Suprapubic skin (tissue), 4 donors: ENCODE data around the gene RHOG. TPM values are rescaled to one million over a fixed set of nuclear protein-coding genes. Genes with fewer than 3 reads are reported as not detected.
A peak's percentile ranks its signal among the peaks of the same experiment; 100 is the strongest.

ENCODE experiments used
- DNase-seq, 2 donors: peaks; one replicate each; pipeline ENCODE4 v3.0.0-alpha.2; 2019; ENCODE audit warnings: low spot score in 2 of 2
- H3K27ac ChIP-seq: fragments of 200-600 bp; sonication (generic); one replicate; pipeline ENCODE4 v1.5.1; 2019
- H3K27me3 ChIP-seq: fragments of 200-600 bp; sonication (generic); one replicate; pipeline ENCODE4 v1.5.1; 2019
- H3K36me3 ChIP-seq: fragments of 200-600 bp; sonication (generic); one replicate; pipeline ENCODE4 v1.5.1; 2019
- H3K4me1 ChIP-seq: fragments of 200-600 bp; sonication (generic); one replicate; pipeline ENCODE4 v1.5.1; 2019
- H3K4me3 ChIP-seq: fragments of 200-600 bp; sonication (generic); one replicate; pipeline ENCODE4 v1.5.1; 2019; ENCODE audit warnings: mild to moderate bottlenecking
- H3K9me3 ChIP-seq: fragments of 200-600 bp; sonication (generic); one replicate; pipeline ENCODE4 v1.5.1; 2019
- EP300 ChIP-seq: sonication (generic); formaldehyde crosslinking; IDR thresholded peaks from one replicate; pipeline ENCODE4 v1.6.1; 2017; ENCODE audit warnings: antibody characterized with exemption
- POLR2A ChIP-seq, 2 donors: fragments of 450-650 bp; IDR thresholded peaks; one replicate each; pipeline ENCODE4 v1.6.1; 2017; ENCODE audit warnings: antibody characterized with exemption in 2 of 2, mild to moderate bottlenecking in 2 of 2, moderate library complexity in 2 of 2
- POLR2AphosphoS5 ChIP-seq, 3 donors: sonication (generic); formaldehyde crosslinking; IDR thresholded peaks; one replicate each; pipeline ENCODE4 v1.6.1; 2017; ENCODE audit warnings: antibody characterized with exemption in 3 of 3
- WGBS: methylation state at CpG from one replicate; pipeline ENCODE4 v1.1.5; 2018; 5-methylcytosine and 5-hydroxymethylcytosine counted together
- total RNA-seq, 4 donors: library from RNA; depleted of rRNA; stranded (reverse); fragments of >200 nt; gene quantifications; one replicate each; pipeline ENCODE4 v1.1.0, GENCODE V29; 2016
- TF ChIP-seq, protein P1 (sequence below), 2 donors: fragments of 200-600 bp in 1 of 2; fragments of 450-650 bp in 1 of 2; sonication (generic) in 1 of 2; IDR thresholded peaks; one replicate each; pipeline ENCODE4 v1.5.1; 2016 to 2019; ENCODE audit warnings: antibody characterized with exemption in 2 of 2, mild to moderate bottlenecking in 1 of 2, moderate library complexity in 1 of 2

Gene RHOG
- 10 to 100 TPM; 36.6 to 47.3 (median 39.3) TPM for total RNA-seq

DNA sequence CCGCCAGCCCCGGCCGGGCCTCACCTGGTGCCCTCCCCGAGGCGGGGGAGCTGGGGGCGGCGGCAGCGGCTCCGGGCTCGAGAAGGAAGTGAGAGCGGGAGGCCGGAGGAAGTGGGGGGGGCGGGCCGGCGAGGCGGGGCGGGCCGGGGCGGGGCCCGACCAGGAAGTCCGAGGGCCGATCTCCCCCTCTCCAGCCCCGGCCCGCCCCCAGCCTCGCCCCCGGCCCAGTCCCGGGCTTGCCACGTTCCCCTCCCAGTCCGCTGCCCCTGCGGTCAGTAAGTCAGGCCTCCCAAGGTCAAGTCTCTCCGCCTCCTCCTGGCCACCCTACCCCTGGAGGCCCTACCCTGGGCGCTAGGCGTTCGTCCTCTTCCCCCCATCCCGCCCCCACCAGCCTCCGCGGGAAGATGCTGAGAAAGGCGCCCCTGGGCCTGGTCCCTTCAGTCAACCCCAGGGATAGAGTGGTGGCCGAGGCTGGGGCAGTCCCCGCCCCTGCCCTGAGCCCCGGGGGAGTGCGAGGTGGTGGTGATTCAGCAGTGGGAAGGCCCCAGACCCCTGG, at the start of gene RHOG:
Gene RHOG (minus strand): TSS at position 90 of the 556 bp plus-strand sequence. CDS start 12,821 bp downstream, outside the sequence.
- 2% methylated on average over 9 of the region's 42 CpGs for WGBS
- H3K27me3 ChIP-seq: no peaks in the 10 kb centered on the region
- no peaks in the 10 kb centered on the region for H3K36me3 ChIP-seq
- H3K4me3 ChIP-seq: peak within 1 kb of the TSS; percentile 94
- H3K4me1 ChIP-seq: peaks cover 47% of the 10 kb centered on the region
- peak within 1 kb of the TSS; percentile 99 for H3K27ac ChIP-seq
- H3K9me3 ChIP-seq: no peaks in the 10 kb centered on the region
- TF ChIP-seq POLR2A (IDR thresholded peaks at IDR 0.05): no peak
- no peak for TF ChIP-seq POLR2AphosphoS5 (IDR thresholded peaks at IDR 0.05)
- no peak for TF ChIP-seq EP300
- TF ChIP-seq, protein P1, sequence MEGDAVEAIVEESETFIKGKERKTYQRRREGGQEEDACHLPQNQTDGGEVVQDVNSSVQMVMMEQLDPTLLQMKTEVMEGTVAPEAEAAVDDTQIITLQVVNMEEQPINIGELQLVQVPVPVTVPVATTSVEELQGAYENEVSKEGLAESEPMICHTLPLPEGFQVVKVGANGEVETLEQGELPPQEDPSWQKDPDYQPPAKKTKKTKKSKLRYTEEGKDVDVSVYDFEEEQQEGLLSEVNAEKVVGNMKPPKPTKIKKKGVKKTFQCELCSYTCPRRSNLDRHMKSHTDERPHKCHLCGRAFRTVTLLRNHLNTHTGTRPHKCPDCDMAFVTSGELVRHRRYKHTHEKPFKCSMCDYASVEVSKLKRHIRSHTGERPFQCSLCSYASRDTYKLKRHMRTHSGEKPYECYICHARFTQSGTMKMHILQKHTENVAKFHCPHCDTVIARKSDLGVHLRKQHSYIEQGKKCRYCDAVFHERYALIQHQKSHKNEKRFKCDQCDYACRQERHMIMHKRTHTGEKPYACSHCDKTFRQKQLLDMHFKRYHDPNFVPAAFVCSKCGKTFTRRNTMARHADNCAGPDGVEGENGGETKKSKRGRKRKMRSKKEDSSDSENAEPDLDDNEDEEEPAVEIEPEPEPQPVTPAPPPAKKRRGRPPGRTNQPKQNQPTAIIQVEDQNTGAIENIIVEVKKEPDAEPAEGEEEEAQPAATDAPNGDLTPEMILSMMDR (IDR thresholded peaks at IDR 0.05): no peak
- DNase-seq: peak; percentile 91 to 94

- H3K4me3 ChIP-seq: no peak overlapping the region
- no peaks in the 10 kb centered on the region for H3K27me3 ChIP-seq
- DNase-seq: no peak
- 99% methylated on average over 2 of the region's 2 CpGs for WGBS
- H3K4me1 ChIP-seq: peaks cover 31% of the 10 kb centered on the region
- no peaks in the 10 kb centered on the region for H3K9me3 ChIP-seq
- no peak overlapping the region for H3K27ac ChIP-seq
- H3K36me3 ChIP-seq: no peaks in the 10 kb centered on the region
- TF ChIP-seq, protein P1 (IDR thresholded peaks at IDR 0.05): no peak
- TF ChIP-seq POLR2A (IDR thresholded peaks at IDR 0.05) (no peak), EP300 (no peak), POLR2AphosphoS5 (IDR thresholded peaks at IDR 0.05) (no peak)
Observed at GRCh38 chr11:3890014-3890413, 49.3 kb upstream of the RHOG start.

DNA sequence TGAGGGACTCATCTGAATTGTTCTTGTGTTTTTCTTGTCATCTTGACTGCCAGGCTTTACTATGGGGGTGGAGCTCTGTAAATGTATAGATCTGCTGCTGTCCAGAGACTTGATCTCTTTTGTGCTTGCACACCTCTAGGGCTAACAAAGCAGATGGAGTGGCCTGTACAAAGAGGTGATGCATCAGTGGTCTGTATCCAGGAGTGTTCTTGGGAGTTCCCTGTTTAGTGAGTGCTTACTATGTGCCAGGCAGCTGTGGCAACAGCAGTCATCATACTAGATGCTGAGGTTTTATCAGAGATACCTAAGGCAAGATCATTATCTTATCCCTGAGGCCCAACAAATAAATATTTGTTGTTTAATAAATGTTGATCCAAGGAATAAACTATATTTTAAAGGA, 48.1 kb upstream of the RHOG start:
- Histone ChIP-seq H3K36me3 (no peaks in the 10 kb centered on the region), H3K27ac (no peak overlapping the region), H3K4me1 (peaks cover 27% of the 10 kb centered on the region), H3K27me3 (no peaks in the 10 kb centered on the region), H3K9me3 (no peaks in the 10 kb centered on the region), H3K4me3 (no peak overlapping the region)
- TF ChIP-seq EP300 (no peak), POLR2AphosphoS5 (IDR thresholded peaks at IDR 0.05) (no peak), POLR2A (IDR thresholded peaks at IDR 0.05) (no peak)
- TF ChIP-seq, protein P1 (IDR thresholded peaks at IDR 0.05): no peak
- no peak for DNase-seq

DNA sequence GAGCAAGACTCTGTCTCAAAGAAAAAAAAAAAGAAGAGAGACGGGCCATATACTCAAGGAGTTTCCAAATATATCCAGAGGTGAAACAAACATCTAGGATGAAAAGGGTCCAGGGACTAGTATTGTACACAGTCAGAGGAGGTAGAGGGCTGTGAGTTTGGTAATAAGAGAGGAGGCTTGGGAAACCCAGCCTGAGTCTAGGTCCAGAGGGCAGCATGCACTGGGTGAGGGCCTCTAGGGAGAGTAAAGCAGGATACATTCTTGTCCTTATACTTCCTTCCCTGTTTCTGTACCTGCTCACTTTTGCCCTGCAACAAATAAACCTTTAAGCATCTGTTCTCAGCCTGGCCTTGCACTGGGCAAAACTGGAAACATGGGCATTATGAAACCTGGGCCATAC, 46.2 kb upstream of the RHOG start:
- peaks cover 17% of the 10 kb centered on the region for H3K4me1 ChIP-seq
- WGBS: 100% methylated on average over 1 of the region's 1 CpG
- H3K4me3 ChIP-seq: no peak overlapping the region
- H3K27ac ChIP-seq: no peak overlapping the region
- H3K36me3 ChIP-seq: no peaks in the 10 kb centered on the region
- no peak for DNase-seq
- H3K9me3 ChIP-seq: no peaks in the 10 kb centered on the region
- TF ChIP-seq EP300: no peak
- TF ChIP-seq POLR2A (IDR thresholded peaks at IDR 0.05): no peak
- TF ChIP-seq, protein P1 (IDR thresholded peaks at IDR 0.05): no peak
- TF ChIP-seq POLR2AphosphoS5 (IDR thresholded peaks at IDR 0.05): no peak
- H3K27me3 ChIP-seq: no peaks in the 10 kb centered on the region

- H3K27ac ChIP-seq: no peak overlapping the region
- no peaks in the 10 kb centered on the region for H3K27me3 ChIP-seq
- whole genome bisulfite sequencing: 90% methylated on average over 7 of the region's 7 CpGs
- H3K4me1 ChIP-seq: peaks cover 16% of the 10 kb centered on the region
- DNase-seq: no peak
- TF ChIP-seq POLR2AphosphoS5 (IDR thresholded peaks at IDR 0.05) (no peak), POLR2A (IDR thresholded peaks at IDR 0.05) (no peak), EP300 (no peak)
- TF ChIP-seq, protein P1 (IDR thresholded peaks at IDR 0.05): no peak
- no peaks in the 10 kb centered on the region for H3K36me3 ChIP-seq
- no peak overlapping the region for H3K4me3 ChIP-seq
- no peaks in the 10 kb centered on the region for H3K9me3 ChIP-seq
Observed at GRCh38 chr11:3885855-3886254, 45.1 kb upstream of the RHOG start.
